NT2/D1 (cell line): ENCODE measurements around the gene MPRIP.

Experiments
- DNase-seq: peaks from one replicate; pipeline ENCODE4 v3.0.0-alpha.2; 2011; ENCODE audit warnings: low read depth, low spot score
- H3K27me3 ChIP-seq: 2 replicates; pipeline ENCODE4 v1.6.0; 2011; ENCODE audit warnings: mild to moderate bottlenecking; ENCODE audit not compliant: insufficient read length, insufficient read depth
- H3K36me3 ChIP-seq: 2 replicates; pipeline ENCODE4 v1.6.1; 2011; ENCODE audit warnings: mild to moderate bottlenecking, low read length, mixed read lengths; ENCODE audit not compliant: insufficient read depth, insufficient read length
- H3K4me1 ChIP-seq: 2 replicates; pipeline ENCODE4 v1.5.1; 2011; ENCODE audit not compliant: insufficient read depth, insufficient read length
- H3K4me3 ChIP-seq: 2 replicates; pipeline ENCODE4 v1.5.1; 2011; ENCODE audit warnings: low read depth; ENCODE audit not compliant: insufficient read length
- H3K9ac ChIP-seq: 2 replicates; pipeline ENCODE4 v1.6.0; 2011; ENCODE audit warnings: low read depth; ENCODE audit not compliant: insufficient read length
- H3K9me3 ChIP-seq: 2 replicates; pipeline ENCODE4 v1.5.1; 2011; ENCODE audit warnings: mild to moderate bottlenecking, low read length; ENCODE audit not compliant: insufficient read depth
- SUZ12 ChIP-seq: IDR thresholded peaks from 2 replicates; pipeline ENCODE4 v1.6.1; 2011; ENCODE audit not compliant: insufficient read length, insufficient read depth; ENCODE audit errors: extremely low read depth
- YY1 ChIP-seq: IDR thresholded peaks from 2 replicates; pipeline ENCODE4 v1.6.1; 2011; ENCODE audit not compliant: insufficient read length, insufficient read depth
- ZNF274 ChIP-seq: IDR thresholded peaks from 2 replicates; pipeline ENCODE4 v1.6.1; 2011; ENCODE audit warnings: mild to moderate bottlenecking, low read depth, low read length

The MPRIP gene

GRCh38 chr17:17054636-17055035 is 12.4 kb downstream of the MPRIP start:
- H3K9me3 ChIP-seq, result no peaks in the 10 kb centered on the region
- H3K36me3 ChIP-seq, result peaks cover 40% of the 10 kb centered on the region
- TF ChIP-seq SUZ12 (no peak), ZNF274 (no peak), YY1 (no peak)
- H3K27me3 ChIP-seq, result no peaks in the 10 kb centered on the region
- no peak overlapping the region for H3K9ac ChIP-seq
- DNase-seq, result no peak
- H3K4me3 ChIP-seq, result no peak overlapping the region
- H3K4me1 ChIP-seq, result peaks cover 4% of the 10 kb centered on the region

- H3K9me3 ChIP-seq, result no peaks in the 10 kb centered on the region
- H3K4me3 ChIP-seq, result no peak overlapping the region
- no peak for DNase-seq
- H3K27me3 ChIP-seq, result no peaks in the 10 kb centered on the region
- TF ChIP-seq YY1 (no peak), SUZ12 (no peak), ZNF274 (no peak)
- no peak overlapping the region for H3K9ac ChIP-seq
- peaks cover 4% of the 10 kb centered on the region for H3K4me1 ChIP-seq
- peaks cover 48% of the 10 kb centered on the region for H3K36me3 ChIP-seq
Measured at GRCh38 chr17:17055286-17056155, 13.3 kb downstream of the MPRIP start.

- Histone ChIP-seq H3K9me3 (no peaks in the 10 kb centered on the region), H3K27me3 (no peaks in the 10 kb centered on the region), H3K36me3 (peaks cover 54% of the 10 kb centered on the region), H3K4me3 (no peak overlapping the region), H3K9ac (no peak overlapping the region), H3K4me1 (peaks cover 4% of the 10 kb centered on the region)
- TF ChIP-seq SUZ12 (no peak), ZNF274 (no peak), YY1 (no peak)
- DNase-seq, result no peak
Measured at GRCh38 chr17:17056156-17056539, 13.9 kb downstream of the MPRIP start.

- H3K36me3 ChIP-seq, result peaks cover 61% of the 10 kb centered on the region
- DNase-seq, result no peak
- no peaks in the 10 kb centered on the region for H3K27me3 ChIP-seq
- no peak for TF ChIP-seq SUZ12
- TF ChIP-seq YY1, result no peak
- TF ChIP-seq ZNF274, result no peak
- no peak overlapping the region for H3K9ac ChIP-seq
- H3K4me3 ChIP-seq, result no peak overlapping the region
- H3K9me3 ChIP-seq, result no peaks in the 10 kb centered on the region
- H3K4me1 ChIP-seq, result peaks cover 4% of the 10 kb centered on the region
Measured at GRCh38 chr17:17057057-17057551, 14.8 kb downstream of the MPRIP start.

- H3K36me3 ChIP-seq, result peaks cover 64% of the 10 kb centered on the region
- DNase-seq, result no peak
- no peak overlapping the region for H3K9ac ChIP-seq
- no peaks in the 10 kb centered on the region for H3K27me3 ChIP-seq
- peaks cover 4% of the 10 kb centered on the region for H3K4me1 ChIP-seq
- no peaks in the 10 kb centered on the region for H3K9me3 ChIP-seq
- TF ChIP-seq YY1 (no peak), SUZ12 (no peak)
- H3K4me3 ChIP-seq, result no peak overlapping the region
Measured at GRCh38 chr17:17058304-17058703, 16.0 kb downstream of the MPRIP start.

GRCh38 chr17:17059301-17059890 is 17.1 kb downstream of the MPRIP start:
- no peak for TF ChIP-seq ZNF274
- no peak for TF ChIP-seq YY1
- no peak for TF ChIP-seq SUZ12
- H3K27me3 ChIP-seq, result no peaks in the 10 kb centered on the region
- H3K9ac ChIP-seq, result no peak overlapping the region
- no peak overlapping the region for H3K4me3 ChIP-seq
- DNase-seq, result no peak
- peaks cover 63% of the 10 kb centered on the region for H3K36me3 ChIP-seq
- H3K9me3 ChIP-seq, result no peaks in the 10 kb centered on the region
- peaks cover 4% of the 10 kb centered on the region for H3K4me1 ChIP-seq

GRCh38 chr17:17060001-17060922 is 18.0 kb downstream of the MPRIP start:
- TF ChIP-seq ZNF274 (no peak), SUZ12 (no peak), YY1 (no peak)
- peaks cover 4% of the 10 kb centered on the region for H3K4me1 ChIP-seq
- no peak overlapping the region for H3K9ac ChIP-seq
- no peak for DNase-seq
- no peak overlapping the region for H3K4me3 ChIP-seq
- no peaks in the 10 kb centered on the region for H3K9me3 ChIP-seq
- peaks cover 58% of the 10 kb centered on the region for H3K36me3 ChIP-seq
- H3K27me3 ChIP-seq, result no peaks in the 10 kb centered on the region
